Trophoblast cell (in vitro differentiated cells and primary cell): ENCODE results near the gene FREM1.

Experiments
- DNase-seq, 2 donors: peaks; one replicate each; pipeline ENCODE4 v3.0.0-alpha.2; 2016
- H2AFZ ChIP-seq: 2 replicates; pipeline ENCODE4 v1.6.1; 2013; ENCODE audit warnings: low read length, moderate library complexity, mild to moderate bottlenecking; ENCODE audit not compliant: insufficient read depth, poor library complexity
- H2AK5ac ChIP-seq: 2 replicates; pipeline ENCODE4 v1.6.1; 2013; ENCODE audit warnings: mild to moderate bottlenecking, low read length
- H2BK120ac ChIP-seq: 2 replicates; pipeline ENCODE4 v1.6.1; 2013; ENCODE audit warnings: low read length, mild to moderate bottlenecking, moderate library complexity; ENCODE audit not compliant: insufficient read depth, poor library complexity
- H2BK12ac ChIP-seq: 2 replicates; pipeline ENCODE4 v1.6.1; 2013; ENCODE audit warnings: mild to moderate bottlenecking, low read length, moderate library complexity
- H2BK5ac ChIP-seq: 2 replicates; pipeline ENCODE4 v1.6.1; 2013; ENCODE audit warnings: low read length, low read depth, moderate library complexity, mild to moderate bottlenecking; ENCODE audit not compliant: poor library complexity
- H3K14ac ChIP-seq: 2 replicates; pipeline ENCODE4 v1.6.1; 2013; ENCODE audit warnings: mild to moderate bottlenecking, low read length
- H3K18ac ChIP-seq: 2 replicates; pipeline ENCODE4 v1.6.1; 2013; ENCODE audit warnings: mild to moderate bottlenecking, low read length
- H3K23ac ChIP-seq: 2 replicates; pipeline ENCODE4 v1.6.1; 2013; ENCODE audit warnings: low read length
- H3K27ac ChIP-seq: 2 replicates; pipeline ENCODE4 v1.5.1; 2013; ENCODE audit warnings: low read depth, mild to moderate bottlenecking, inconsistent platforms, low read length, moderate library complexity
- H3K27me3 ChIP-seq: 2 replicates; pipeline ENCODE4 v1.6.1; 2013; ENCODE audit warnings: inconsistent platforms, mild to moderate bottlenecking, low read length, moderate library complexity; ENCODE audit not compliant: insufficient read depth
- H3K36me3 ChIP-seq, 2 experiments: 1 replicate in 1 of 2; 2 replicates in 1 of 2; pipeline ENCODE4 v1.6.1; 2013; ENCODE audit warnings: low read length in 2 of 2, mild to moderate bottlenecking in 2 of 2, moderate library complexity in 1 of 2; ENCODE audit not compliant: insufficient read depth in 2 of 2, control insufficient read depth in 1 of 2
- H3K4ac ChIP-seq: 2 replicates; pipeline ENCODE4 v1.6.1; 2013; ENCODE audit warnings: low read depth, mild to moderate bottlenecking, low read length, moderate library complexity
- H3K4me1 ChIP-seq, 2 experiments: 1 replicate in 1 of 2; 2 replicates in 1 of 2; pipeline ENCODE4 v1.6.1; 2013; ENCODE audit warnings: low read length in 2 of 2, mild to moderate bottlenecking in 2 of 2, moderate library complexity in 1 of 2; ENCODE audit not compliant: insufficient read depth in 2 of 2, control insufficient read depth in 1 of 2
- H3K4me2 ChIP-seq: 2 replicates; pipeline ENCODE4 v1.6.1; 2013; ENCODE audit warnings: inconsistent platforms, mild to moderate bottlenecking, low read length, moderate library complexity
- H3K4me3 ChIP-seq: 2 replicates; pipeline ENCODE4 v1.5.1; 2013; ENCODE audit warnings: mild to moderate bottlenecking, low read depth, low read length, inconsistent platforms
- H3K79me1 ChIP-seq: one replicate; pipeline ENCODE4 v1.6.1; 2013; ENCODE audit warnings: low read length
- H3K79me2 ChIP-seq: 2 replicates; pipeline ENCODE4 v1.6.1; 2013; ENCODE audit warnings: low read length, mild to moderate bottlenecking; ENCODE audit not compliant: control insufficient read depth, insufficient read depth, poor library complexity
- H3K9ac ChIP-seq: 2 replicates; pipeline ENCODE4 v1.6.1; 2013; ENCODE audit warnings: mild to moderate bottlenecking, low read length
- H3K9me3 ChIP-seq: 2 replicates; pipeline ENCODE4 v1.6.1; 2013; ENCODE audit warnings: low read depth, mild to moderate bottlenecking, control low read depth, inconsistent platforms, low read length; ENCODE audit not compliant: insufficient read depth
- H4K12ac ChIP-seq: 2 replicates; pipeline ENCODE4 v1.6.1; 2013; ENCODE audit warnings: low read depth, mild to moderate bottlenecking, low read length, moderate library complexity
- H4K8ac ChIP-seq: 2 replicates; pipeline ENCODE4 v1.6.1; 2013; ENCODE audit warnings: low read depth, mild to moderate bottlenecking, low read length, moderate library complexity
- H4K91ac ChIP-seq: one replicate; pipeline ENCODE4 v1.6.1; 2013; ENCODE audit warnings: low read depth, mild to moderate bottlenecking, low read length, moderate library complexity
- WGBS: extraction: QIAGEN DNeasy Blood & Tissue Kit; methylation state at CpG from one replicate; pipeline ENCODE4 v1.1.7; 2013; ENCODE audit warnings: missing lambda C conversion rate; ENCODE audit not compliant: insufficient read length, insufficient coverage; ENCODE audit errors: extremely low coverage; 5-methylcytosine and 5-hydroxymethylcytosine counted together

FREM1 gene

DNA sequence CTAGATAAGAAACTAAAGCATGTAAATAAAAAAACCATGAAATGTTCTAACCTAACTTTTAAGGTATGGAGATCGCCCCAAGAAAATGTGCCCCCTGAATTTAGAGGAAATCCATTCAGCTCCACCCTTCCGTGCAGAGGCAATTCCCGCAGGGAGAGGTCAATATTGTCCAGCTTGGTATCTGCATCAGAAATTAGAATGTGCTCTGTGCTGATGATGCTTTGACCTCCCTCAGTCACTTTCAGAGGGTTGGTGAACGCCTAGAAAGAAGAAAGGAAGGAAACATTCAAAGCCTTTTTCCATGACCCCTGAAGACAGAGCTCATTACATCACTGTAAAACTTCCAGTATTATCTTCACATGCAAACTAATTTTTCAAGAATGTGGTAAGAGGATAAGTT, 91.0 kb downstream of the FREM1 start:
- H3K23ac ChIP-seq = no peak overlapping the region
- no peaks in the 10 kb centered on the region for H3K79me1 ChIP-seq
- H3K18ac ChIP-seq = no peak overlapping the region
- H3K4me2 ChIP-seq = no peak overlapping the region
- H3K4me1 ChIP-seq = no peaks in the 10 kb centered on the region
- H3K27ac ChIP-seq = no peak overlapping the region
- no peak overlapping the region for H4K91ac ChIP-seq
- no peak overlapping the region for H2BK5ac ChIP-seq
- H3K36me3 ChIP-seq = peaks cover 5 to 25% of the 10 kb centered on the region in 2 experiments
- H3K27me3 ChIP-seq = no peaks in the 10 kb centered on the region
- no peak overlapping the region for H2BK12ac ChIP-seq
- WGBS = no CpG with 5 or more reads among the region's 4 CpGs
- no peak overlapping the region for H3K14ac ChIP-seq
- H4K8ac ChIP-seq = no peak overlapping the region
- H3K4ac ChIP-seq = no peak overlapping the region
- no peak overlapping the region for H2AK5ac ChIP-seq
- no peak overlapping the region for H4K12ac ChIP-seq
- H2AFZ ChIP-seq = no peak overlapping the region
- H3K4me3 ChIP-seq = no peak overlapping the region
- no peaks in the 10 kb centered on the region for H3K79me2 ChIP-seq
- no peak overlapping the region for H2BK120ac ChIP-seq
- H3K9me3 ChIP-seq = no peaks in the 10 kb centered on the region
- no peak for DNase-seq
- no peak overlapping the region for H3K9ac ChIP-seq

DNA sequence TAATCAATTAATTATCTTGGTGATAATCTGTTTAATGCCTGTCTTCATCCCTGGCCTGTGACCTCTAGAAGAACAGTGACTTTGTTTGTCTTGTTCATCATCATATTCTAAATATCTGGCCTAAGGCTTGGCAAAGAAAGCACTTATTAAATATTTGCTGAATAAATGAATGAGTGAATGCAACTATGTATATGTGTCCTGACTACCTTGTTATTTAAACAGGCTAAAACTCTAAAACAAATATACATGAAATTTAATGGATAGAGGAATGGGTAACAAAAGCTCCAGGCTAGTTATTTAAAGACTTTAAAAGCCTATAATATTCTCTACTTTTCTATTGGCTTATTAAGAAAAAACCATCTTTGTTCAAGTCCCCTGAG, 96.0 kb downstream of the FREM1 start:
- no peak overlapping the region for H3K18ac ChIP-seq
- no peaks in the 10 kb centered on the region for H3K4me1 ChIP-seq
- H3K9ac ChIP-seq = no peak overlapping the region
- no peak overlapping the region for H2BK120ac ChIP-seq
- no peak overlapping the region for H2AFZ ChIP-seq
- no peaks in the 10 kb centered on the region for H3K79me1 ChIP-seq
- H3K9me3 ChIP-seq = no peaks in the 10 kb centered on the region
- no peaks in the 10 kb centered on the region for H3K79me2 ChIP-seq
- no peak overlapping the region for H3K27ac ChIP-seq
- DNase-seq = no peak
- no peak overlapping the region for H4K91ac ChIP-seq
- H4K8ac ChIP-seq = no peak overlapping the region
- H3K27me3 ChIP-seq = no peaks in the 10 kb centered on the region
- no peak overlapping the region for H2BK5ac ChIP-seq
- no peak overlapping the region for H4K12ac ChIP-seq
- no peak overlapping the region for H3K14ac ChIP-seq
- H2BK12ac ChIP-seq = no peak overlapping the region
- peaks cover 11 to 21% of the 10 kb centered on the region in 2 experiments for H3K36me3 ChIP-seq
- no peak overlapping the region for H3K23ac ChIP-seq
- H3K4me3 ChIP-seq = no peak overlapping the region
- H3K4me2 ChIP-seq = no peak overlapping the region
- no peak overlapping the region for H3K4ac ChIP-seq
- H2AK5ac ChIP-seq = no peak overlapping the region

DNA sequence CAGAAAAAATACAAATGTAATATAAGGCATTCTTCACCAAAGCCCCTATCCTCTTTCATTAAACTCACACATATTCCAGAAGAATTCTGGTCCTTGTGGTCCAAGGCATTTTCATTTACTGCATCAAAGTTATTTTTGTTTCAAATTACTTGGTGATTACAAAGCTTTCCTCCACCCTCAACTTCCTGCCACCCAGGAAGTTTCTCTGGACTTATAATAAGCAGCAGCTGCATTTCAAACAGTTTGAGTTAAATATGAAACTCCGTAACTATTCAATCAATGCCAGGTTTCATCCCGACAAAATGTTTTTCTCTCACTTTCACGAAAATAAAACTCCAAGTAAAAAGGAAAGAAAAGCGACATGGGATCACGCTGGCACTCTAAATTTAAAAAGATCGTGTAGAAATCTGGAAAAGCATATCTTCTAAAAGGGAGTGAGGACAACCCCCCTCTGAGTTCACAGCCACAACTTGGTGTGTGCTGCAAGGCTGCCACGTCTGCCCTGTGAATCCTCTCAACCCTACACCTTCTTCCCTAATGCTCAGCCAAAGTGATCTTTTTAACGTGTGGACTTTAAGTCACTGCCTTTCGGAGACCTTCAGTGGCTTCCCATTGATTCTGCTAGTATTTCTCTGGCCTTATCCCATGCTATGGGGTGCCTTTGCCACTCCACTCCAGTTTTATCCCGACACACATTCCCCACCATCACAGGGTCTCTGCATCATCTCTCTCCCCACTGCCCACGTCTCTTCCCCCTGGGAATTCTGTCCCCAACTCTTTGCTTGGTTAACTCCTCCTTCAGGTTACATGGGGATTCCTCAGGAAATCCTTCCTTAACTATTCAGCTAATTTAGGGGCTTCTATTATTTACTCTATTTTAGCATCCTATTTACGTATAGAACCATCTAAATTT, 96.6 kb downstream of the FREM1 start:
- H4K8ac ChIP-seq = no peak overlapping the region
- H3K4me3 ChIP-seq = no peak overlapping the region
- H3K36me3 ChIP-seq = peaks cover 14 to 25% of the 10 kb centered on the region in 2 experiments
- H4K12ac ChIP-seq = no peak overlapping the region
- no peak overlapping the region for H4K91ac ChIP-seq
- H3K9me3 ChIP-seq = no peaks in the 10 kb centered on the region
- H2BK5ac ChIP-seq = no peak overlapping the region
- no peak overlapping the region for H3K4me2 ChIP-seq
- no peak overlapping the region for H3K14ac ChIP-seq
- H3K79me2 ChIP-seq = no peaks in the 10 kb centered on the region
- no peak overlapping the region for H3K18ac ChIP-seq
- H3K9ac ChIP-seq = no peak overlapping the region
- H2BK12ac ChIP-seq = no peak overlapping the region
- H3K4ac ChIP-seq = no peak overlapping the region
- H2AFZ ChIP-seq = no peak overlapping the region
- H3K4me1 ChIP-seq = no peaks in the 10 kb centered on the region
- no peaks in the 10 kb centered on the region for H3K79me1 ChIP-seq
- no peaks in the 10 kb centered on the region for H3K27me3 ChIP-seq
- no peak overlapping the region for H2AK5ac ChIP-seq
- no peak overlapping the region for H3K27ac ChIP-seq
- H3K23ac ChIP-seq = no peak overlapping the region
- H2BK120ac ChIP-seq = no peak overlapping the region
- no peak for DNase-seq
- WGBS = no CpG with 5 or more reads among the region's 12 CpGs

DNA sequence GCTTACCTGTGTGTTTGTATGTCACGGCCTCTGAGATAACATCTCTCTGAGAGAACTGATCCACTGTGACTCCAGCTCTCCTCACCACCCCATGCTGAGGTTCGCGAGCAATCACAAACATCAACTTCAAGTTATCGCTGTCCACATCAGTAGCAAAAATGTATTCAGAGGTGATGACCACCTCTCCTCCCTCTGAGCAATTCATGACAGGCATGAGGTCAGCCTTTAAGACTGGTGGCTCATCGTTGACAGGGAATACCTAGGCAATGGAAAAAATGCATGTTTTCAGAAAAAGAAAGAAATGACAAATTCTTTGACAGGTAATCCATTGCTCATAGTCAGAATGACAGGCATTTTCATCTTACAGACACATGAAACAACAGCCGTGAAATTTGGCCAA, 97.4 kb downstream of the FREM1 start:
- Histone ChIP-seq H4K12ac (no peak overlapping the region), H3K4me2 (no peak overlapping the region)
- no CpG with 5 or more reads among the region's 6 CpGs for WGBS

More for the DNA sequence above, 97.4 kb downstream of the FREM1 start:
- H2BK12ac ChIP-seq = no peak overlapping the region
- no peak overlapping the region for H4K8ac ChIP-seq
- H3K9ac ChIP-seq = no peak overlapping the region
- H3K9me3 ChIP-seq = no peaks in the 10 kb centered on the region
- no peak overlapping the region for H2AFZ ChIP-seq
- H3K79me2 ChIP-seq = no peaks in the 10 kb centered on the region
- H2AK5ac ChIP-seq = no peak overlapping the region
- no peak overlapping the region for H3K14ac ChIP-seq
- H3K18ac ChIP-seq = no peak overlapping the region
- H4K91ac ChIP-seq = no peak overlapping the region
- no peaks in the 10 kb centered on the region for H3K4me1 ChIP-seq
- no peak overlapping the region for H2BK5ac ChIP-seq
- no peaks in the 10 kb centered on the region for H3K79me1 ChIP-seq
- H3K23ac ChIP-seq = no peak overlapping the region
- no peak overlapping the region for H3K4me3 ChIP-seq
- H2BK120ac ChIP-seq = no peak overlapping the region
- H3K4ac ChIP-seq = no peak overlapping the region
- H3K27me3 ChIP-seq = no peaks in the 10 kb centered on the region
- DNase-seq = peak; percentile 78 to 93
- no peak overlapping the region for H3K27ac ChIP-seq
- H3K36me3 ChIP-seq = peaks cover 14 to 25% of the 10 kb centered on the region in 2 experiments
